Measurements from ENCODE around the gene FURIN. TPM values are rescaled to one million over a fixed set of nuclear protein-coding genes. Genes with fewer than 3 reads are reported as not detected.
"Not testable (repeated sequence)": the region's sequence is repeated elsewhere in the genome, so short reads cannot be mapped to it uniquely, and the experiment has no call there.

Gene FURIN
- total RNA-seq, 1 donor from 2014 or later: 8.3 TPM

DNA sequence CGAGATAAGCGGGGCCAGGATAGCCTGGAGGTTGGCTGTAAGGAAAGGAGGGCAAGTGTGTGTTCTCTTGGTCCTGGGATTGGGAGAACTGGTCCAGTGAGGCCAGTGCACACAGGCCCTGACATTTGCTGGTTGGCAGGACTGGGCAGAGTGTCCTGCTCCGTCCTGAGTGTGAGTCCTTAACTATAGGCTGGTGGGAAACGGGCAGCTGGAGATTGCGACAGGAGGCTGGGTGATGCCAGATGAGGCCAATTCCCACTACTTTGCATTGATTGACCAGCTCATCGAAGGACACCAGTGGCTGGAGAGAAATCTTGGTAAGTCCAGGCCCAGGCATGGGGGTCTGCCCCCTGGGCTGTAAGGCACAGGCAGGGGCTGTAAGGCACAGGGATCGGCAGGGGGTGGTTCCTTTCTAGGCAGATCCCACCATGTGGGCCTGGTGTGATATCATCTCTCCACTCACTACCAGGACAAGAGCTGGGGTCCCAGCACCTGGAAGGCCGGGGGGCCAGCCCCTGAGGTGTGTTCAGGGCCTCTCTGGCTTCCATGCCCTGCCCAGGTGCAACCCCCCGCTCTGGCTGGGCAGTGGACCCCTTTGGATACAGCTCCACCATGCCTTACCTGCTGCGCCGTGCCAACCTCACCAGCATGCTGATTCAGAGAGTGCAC, 37.9 kb downstream of the FURIN start:
- no peaks in the 10 kb centered on the region for H3K79me2 ChIP-seq (ENCODE audit: low read depth)
- TF ChIP-seq, protein P1, sequence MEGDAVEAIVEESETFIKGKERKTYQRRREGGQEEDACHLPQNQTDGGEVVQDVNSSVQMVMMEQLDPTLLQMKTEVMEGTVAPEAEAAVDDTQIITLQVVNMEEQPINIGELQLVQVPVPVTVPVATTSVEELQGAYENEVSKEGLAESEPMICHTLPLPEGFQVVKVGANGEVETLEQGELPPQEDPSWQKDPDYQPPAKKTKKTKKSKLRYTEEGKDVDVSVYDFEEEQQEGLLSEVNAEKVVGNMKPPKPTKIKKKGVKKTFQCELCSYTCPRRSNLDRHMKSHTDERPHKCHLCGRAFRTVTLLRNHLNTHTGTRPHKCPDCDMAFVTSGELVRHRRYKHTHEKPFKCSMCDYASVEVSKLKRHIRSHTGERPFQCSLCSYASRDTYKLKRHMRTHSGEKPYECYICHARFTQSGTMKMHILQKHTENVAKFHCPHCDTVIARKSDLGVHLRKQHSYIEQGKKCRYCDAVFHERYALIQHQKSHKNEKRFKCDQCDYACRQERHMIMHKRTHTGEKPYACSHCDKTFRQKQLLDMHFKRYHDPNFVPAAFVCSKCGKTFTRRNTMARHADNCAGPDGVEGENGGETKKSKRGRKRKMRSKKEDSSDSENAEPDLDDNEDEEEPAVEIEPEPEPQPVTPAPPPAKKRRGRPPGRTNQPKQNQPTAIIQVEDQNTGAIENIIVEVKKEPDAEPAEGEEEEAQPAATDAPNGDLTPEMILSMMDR (IDR thresholded peaks at IDR 0.05): no peak
- TF ChIP-seq EZH2phosphoT487 (IDR thresholded peaks at IDR 0.05) (no peak), EZH2 (IDR thresholded peaks at IDR 0.05) (no peak)
- H3K4me3 Mint-ChIP-seq: no peak overlapping the region
- no peak overlapping the region for H3K9ac ChIP-seq
- no peak for DNase-seq (ENCODE audit: low spot score)
- H2AFZ ChIP-seq (replicated peaks): no peak overlapping the region
- no peak overlapping the region for H3K27ac Mint-ChIP-seq
- no peak overlapping the region for H3K4me2 ChIP-seq
- H3K9me3 ChIP-seq (ENCODE audit: low read depth): no peaks in the 10 kb centered on the region
- H3K27me3 Mint-ChIP-seq (ENCODE audit: insufficient read depth, low read depth): peaks cover 2% of the 10 kb centered on the region
- no peaks in the 10 kb centered on the region for H3K9me3 Mint-ChIP-seq
- peaks cover 16% of the 10 kb centered on the region for H3K4me1 ChIP-seq
- H3K27ac ChIP-seq: no peak overlapping the region
- peaks cover 17% of the 10 kb centered on the region for H3K36me3 Mint-ChIP-seq
- H4K20me1 ChIP-seq (ENCODE audit: low read depth): peaks cover 4% of the 10 kb centered on the region
- no peak overlapping the region for H3K4me3 ChIP-seq
- no peaks in the 10 kb centered on the region for H3K36me3 ChIP-seq
- H3K27me3 ChIP-seq: peaks cover 30% of the 10 kb centered on the region
- peaks cover 25% of the 10 kb centered on the region for H3F3A ChIP-seq (ENCODE audit: low read depth)
- peaks cover 9% of the 10 kb centered on the region for H3K4me1 Mint-ChIP-seq

DNA sequence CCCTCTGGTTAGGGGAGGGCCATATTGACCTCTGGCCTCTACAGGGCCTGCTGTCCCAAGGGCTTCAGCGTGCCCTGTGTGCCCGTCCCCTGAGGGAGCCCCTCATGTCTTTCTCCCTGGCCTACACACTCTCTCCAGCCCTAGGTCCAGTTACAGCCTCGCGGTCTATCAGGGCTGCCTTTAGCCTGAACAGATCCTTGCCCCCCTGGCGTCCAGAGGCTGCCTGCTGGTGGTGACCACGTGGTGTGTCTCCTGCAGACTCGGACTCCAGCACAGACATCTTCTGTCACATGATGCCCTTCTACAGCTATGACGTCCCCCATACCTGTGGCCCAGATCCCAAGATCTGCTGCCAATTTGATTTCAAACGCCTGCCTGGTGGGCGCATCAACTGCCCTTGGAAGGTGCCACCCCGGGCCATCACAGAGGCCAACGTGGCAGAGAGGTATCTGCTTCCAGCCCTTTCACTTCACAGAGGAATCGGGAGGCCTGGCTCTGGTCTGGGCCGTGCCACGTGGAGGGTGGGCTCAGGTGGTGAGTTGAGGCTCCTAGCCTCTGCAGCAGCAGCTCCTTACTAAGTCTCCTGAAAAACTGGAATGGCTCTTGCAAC, 38.8 kb downstream of the FURIN start:
- Mint-ChIP-seq H3K4me3 (no peak overlapping the region), H3K27ac (no peak overlapping the region), H3K9me3 (no peaks in the 10 kb centered on the region), H3K4me1 (peaks cover under 1% of the 10 kb centered on the region), H3K27me3 (ENCODE audit: insufficient read depth, low read depth) (peaks cover 2% of the 10 kb centered on the region), H3K36me3 (peaks cover 20% of the 10 kb centered on the region)
- Histone ChIP-seq H3K27ac (no peak overlapping the region), H3K36me3 (no peaks in the 10 kb centered on the region), H3K9me3 (ENCODE audit: low read depth) (no peaks in the 10 kb centered on the region), H3K4me3 (no peak overlapping the region), H2AFZ (replicated peaks) (no peak overlapping the region), H3K27me3 (peaks cover 23% of the 10 kb centered on the region), H3K4me2 (no peak overlapping the region), H4K20me1 (ENCODE audit: low read depth) (peaks cover 4% of the 10 kb centered on the region), H3K79me2 (ENCODE audit: low read depth) (no peaks in the 10 kb centered on the region), H3K9ac (no peak overlapping the region), H3F3A (ENCODE audit: low read depth) (peaks cover 16% of the 10 kb centered on the region), H3K4me1 (peaks cover 9% of the 10 kb centered on the region)
- DNase-seq (ENCODE audit: low spot score): no peak
- TF ChIP-seq EZH2 (IDR thresholded peaks at IDR 0.05) (no peak), EZH2phosphoT487 (IDR thresholded peaks at IDR 0.05) (no peak)
- TF ChIP-seq, protein P1 (IDR thresholded peaks at IDR 0.05): no peak

DNA sequence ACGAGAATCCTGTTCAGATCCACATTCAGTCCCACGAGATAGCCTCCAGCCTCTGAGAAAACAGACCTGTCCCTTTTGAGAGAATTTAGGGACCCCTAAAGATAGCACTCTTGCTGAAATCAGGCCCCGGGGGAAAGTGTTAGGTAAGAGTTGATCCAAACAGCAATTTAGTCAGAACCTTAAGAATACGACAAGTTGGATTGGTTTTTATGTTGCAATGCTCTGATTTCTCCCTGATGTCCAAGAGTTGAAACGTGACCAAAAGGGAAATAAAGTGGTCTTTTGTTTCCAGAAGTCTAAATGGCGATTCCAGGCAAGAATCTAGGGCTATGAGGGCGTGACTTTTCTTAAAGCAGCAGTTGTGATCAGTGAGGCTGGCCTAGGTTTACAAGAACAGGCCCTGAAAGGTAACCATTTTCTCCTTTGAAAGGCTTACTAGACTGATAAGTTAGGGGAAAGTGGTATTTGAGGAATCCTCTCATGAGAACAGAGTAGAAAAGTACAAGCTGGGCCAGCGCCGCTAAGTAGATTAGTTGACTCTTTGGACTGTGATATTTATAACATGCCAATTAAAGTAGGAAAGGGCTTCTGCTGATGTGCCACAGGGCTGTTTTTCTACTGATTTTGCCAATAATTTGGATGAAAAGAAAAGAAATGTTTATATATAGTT, 39.6 kb downstream of the FURIN start:
- Mint-ChIP-seq H3K36me3 (peaks cover 23% of the 10 kb centered on the region), H3K4me1 (no peaks in the 10 kb centered on the region)
- no peaks in the 10 kb centered on the region for H3K36me3 ChIP-seq

DNA sequence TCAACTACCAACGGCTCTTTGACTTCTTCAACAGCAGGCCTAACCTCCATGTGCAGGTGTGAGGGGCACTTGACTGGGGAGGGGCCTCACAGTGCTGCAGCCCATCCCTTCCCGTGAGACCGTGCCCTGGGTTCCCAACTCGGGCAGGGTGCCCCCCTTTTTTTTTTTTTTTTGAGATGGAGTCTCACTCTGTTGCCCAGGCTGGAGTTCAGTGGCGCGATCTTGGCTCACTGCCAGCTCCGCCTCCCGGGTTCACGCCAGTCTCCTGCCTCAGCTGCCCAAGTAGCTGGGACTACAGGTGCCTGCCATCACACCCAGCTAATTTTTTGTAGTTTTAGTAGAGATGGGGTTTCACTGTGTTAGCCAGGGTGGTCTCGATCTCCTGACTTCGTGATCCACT, 41.1 kb downstream of the FURIN start:
- not testable (repeated sequence) for H3K4me1 ChIP-seq; H3K9ac ChIP-seq; H3K79me2 ChIP-seq (ENCODE audit: low read depth); H3F3A ChIP-seq (ENCODE audit: low read depth); H3K9me3 ChIP-seq (ENCODE audit: low read depth); H2AFZ ChIP-seq (replicated peaks); H3K27ac ChIP-seq; DNase-seq (ENCODE audit: low spot score); H3K4me2 ChIP-seq; H3K27me3 Mint-ChIP-seq (ENCODE audit: insufficient read depth, low read depth); H3K36me3 ChIP-seq; H3K4me3 ChIP-seq; H3K4me3 Mint-ChIP-seq; H3K27ac Mint-ChIP-seq; H3K4me1 Mint-ChIP-seq; H3K9me3 Mint-ChIP-seq; H4K20me1 ChIP-seq (ENCODE audit: low read depth); H3K27me3 ChIP-seq
- peaks cover 24% of the 10 kb centered on the region for H3K36me3 Mint-ChIP-seq

More for the DNA sequence above, 39.6 kb downstream of the FURIN start:
- peaks cover 22% of the 10 kb centered on the region for H3K27me3 ChIP-seq
- H3K9me3 Mint-ChIP-seq: no peaks in the 10 kb centered on the region
- no peak overlapping the region for H3K27ac Mint-ChIP-seq
- peaks cover 2% of the 10 kb centered on the region for H3K27me3 Mint-ChIP-seq (ENCODE audit: insufficient read depth, low read depth)
- peaks cover 4% of the 10 kb centered on the region for H4K20me1 ChIP-seq (ENCODE audit: low read depth)
- H3K79me2 ChIP-seq (ENCODE audit: low read depth): no peaks in the 10 kb centered on the region
- H3K4me3 Mint-ChIP-seq: no peak overlapping the region
- TF ChIP-seq EZH2 (IDR thresholded peaks at IDR 0.05) (no peak), EZH2phosphoT487 (IDR thresholded peaks at IDR 0.05) (no peak)
- TF ChIP-seq, protein P1 (IDR thresholded peaks at IDR 0.05): no peak
- no peaks in the 10 kb centered on the region for H3K9me3 ChIP-seq (ENCODE audit: low read depth)
- H3K9ac ChIP-seq: no peak overlapping the region
- no peak overlapping the region for H2AFZ ChIP-seq (replicated peaks)
- peaks cover 9% of the 10 kb centered on the region for H3K4me1 ChIP-seq
- peaks cover 12% of the 10 kb centered on the region for H3F3A ChIP-seq (ENCODE audit: low read depth)
- no peak overlapping the region for H3K4me2 ChIP-seq
- no peak overlapping the region for H3K4me3 ChIP-seq
- no peak for DNase-seq (ENCODE audit: low spot score)
- no peak overlapping the region for H3K27ac ChIP-seq
